CD14-positive monocyte (primary cell): ENCODE results near the gene ADO. TPM values are rescaled to one million over a fixed set of nuclear protein-coding genes. Genes with fewer than 3 reads are reported as not detected.

Source experiments
- DNase-seq, 3 donors: peaks; one replicate each; pipeline ENCODE4 v3.0.0-alpha.2; 2011 to 2022
- H2AFZ ChIP-seq: 2 replicates; pipeline ENCODE4 v1.6.0; 2012; ENCODE audit warnings: mild to moderate bottlenecking, low read depth, low read length, inconsistent platforms; ENCODE audit not compliant: insufficient read depth, poor library complexity, severe bottlenecking
- H3K27ac ChIP-seq, 2 donors: 1 replicate in 1 of 2; 2 replicates in 1 of 2; pipeline ENCODE4 v1.5.1; 2012 to 2013; ENCODE audit warnings: low read length in 2 of 2, control low read depth in 1 of 2, inconsistent platforms in 1 of 2, low read depth in 1 of 2, mild to moderate bottlenecking in 1 of 2
- H3K27me3 ChIP-seq, 2 donors: one replicate each; pipeline versions ENCODE4 v1.6.0 to v1.6.1; 2011 to 2013; ENCODE audit warnings: low read length in 2 of 2; ENCODE audit not compliant: control insufficient read depth in 2 of 2, insufficient read depth in 2 of 2
- H3K36me3 ChIP-seq, 2 donors: replicated peaks in 1 of 2; 1 replicate in 1 of 2; 2 replicates in 1 of 2; pipeline versions ENCODE4 v1.5.1 to v1.6.1; 2012 to 2013; ENCODE audit warnings: low read length in 2 of 2, control low read depth in 1 of 2, inconsistent platforms in 1 of 2, mild to moderate bottlenecking in 1 of 2; ENCODE audit not compliant: insufficient read depth in 2 of 2, control insufficient read depth in 1 of 2
- H3K4me1 ChIP-seq, 2 donors: 1 replicate in 1 of 2; 2 replicates in 1 of 2; pipeline versions ENCODE4 v1.5.1 to v1.6.1; 2012 to 2013; ENCODE audit warnings: low read length in 2 of 2, control low read depth in 1 of 2, inconsistent platforms in 1 of 2, mild to moderate bottlenecking in 1 of 2, moderate library complexity in 1 of 2; ENCODE audit not compliant: insufficient read depth in 2 of 2, control insufficient read depth in 1 of 2
- H3K4me2 ChIP-seq: replicated peaks from 2 replicates; pipeline ENCODE3; 2012; ENCODE audit warnings: low read length, moderate library complexity, mild to moderate bottlenecking; ENCODE audit not compliant: poor library complexity, severe bottlenecking; ENCODE audit errors: extremely low read depth
- H3K4me3 ChIP-seq, 3 experiments: fragments of 200-600 bp in 1 of 3; sonication (generic) in 1 of 3; replicated peaks in 1 of 3; 1 replicate in 2 of 3; 2 replicates in 1 of 3; pipeline ENCODE4 v1.5.1; 2011 to 2013; ENCODE audit warnings: low read length in 3 of 3, mild to moderate bottlenecking in 3 of 3, control low read depth in 2 of 3, low read depth in 2 of 3, inconsistent platforms in 1 of 3, moderate library complexity in 1 of 3
- H3K79me2 ChIP-seq: 2 replicates; pipeline ENCODE4 v1.6.0; 2012; ENCODE audit warnings: mild to moderate bottlenecking, control low read depth, inconsistent platforms, low read length, moderate library complexity; ENCODE audit not compliant: insufficient read depth
- H3K9ac ChIP-seq: 2 replicates; pipeline ENCODE4 v1.6.0; 2017; ENCODE audit warnings: low read length, mild to moderate bottlenecking; ENCODE audit not compliant: insufficient read depth, poor library complexity, severe bottlenecking
- H3K9me3 ChIP-seq, 2 donors: replicated peaks in 1 of 2; 1 replicate in 1 of 2; 2 replicates in 1 of 2; pipeline versions ENCODE4 v1.5.1 to v1.6.1; 2012 to 2013; ENCODE audit warnings: low read length in 2 of 2, control low read depth in 1 of 2; ENCODE audit not compliant: control insufficient read depth in 1 of 2, insufficient read depth in 1 of 2
- H4K20me1 ChIP-seq: 2 replicates; pipeline ENCODE4 v1.6.0; 2012; ENCODE audit warnings: mild to moderate bottlenecking, low read length, control low read depth, moderate library complexity; ENCODE audit not compliant: insufficient read depth
- H3K27ac Mint-ChIP-seq, 7 donors: one replicate each; pipeline ENCODE4 v1.8.0; 2020; ENCODE audit warnings: mild to moderate bottlenecking in 7 of 7, mixed read lengths in 7 of 7, moderate library complexity in 6 of 7, inconsistent platforms in 2 of 7
- H3K27me3 Mint-ChIP-seq, 3 donors: one replicate each; pipeline ENCODE4 v1.8.0; 2021 to 2022; ENCODE audit warnings: low read depth in 3 of 3, mild to moderate bottlenecking in 3 of 3, mixed read lengths in 3 of 3, moderate library complexity in 3 of 3, inconsistent platforms in 1 of 3
- H3K36me3 Mint-ChIP-seq, 2 donors: one replicate each; pipeline ENCODE4 v1.8.0; 2020; ENCODE audit warnings: mixed read lengths in 2 of 2, inconsistent platforms in 1 of 2, mild to moderate bottlenecking in 1 of 2
- H3K4me1 Mint-ChIP-seq: one replicate; pipeline ENCODE4 v1.8.0; 2020; ENCODE audit warnings: mild to moderate bottlenecking, mixed read lengths
- H3K4me3 Mint-ChIP-seq, 2 donors: one replicate each; pipeline ENCODE4 v1.8.0; 2020; ENCODE audit warnings: mild to moderate bottlenecking in 2 of 2, mixed read lengths in 2 of 2, moderate library complexity in 1 of 2
- H3K9me3 Mint-ChIP-seq, 7 donors: one replicate each; pipeline ENCODE4 v1.8.0; 2020 to 2022; ENCODE audit warnings: mixed read lengths in 7 of 7, mild to moderate bottlenecking in 6 of 7, moderate library complexity in 6 of 7, inconsistent platforms in 2 of 7
- CTCF ChIP-seq: fragments of 200-600 bp; IDR thresholded peaks from one replicate; pipeline ENCODE4 v1.8.0; 2022; ENCODE audit warnings: antibody characterized with exemption, mild to moderate bottlenecking
- WGBS: methylation state at CpG from one replicate; pipeline ENCODE4 v1.1.5; 2013; ENCODE audit warnings: missing lambda C conversion rate; ENCODE audit not compliant: insufficient coverage; 5-methylcytosine and 5-hydroxymethylcytosine counted together
- intact Hi-C, 2 donors: fragments of 100-400 bp; cut with micrococcal nuclease; formaldehyde crosslinking; loops; one replicate each; pipeline versions ENCODE4 v1.15.0 to v1.15.1; 2023
- polyA plus RNA-seq, 3 donors: library from polyadenylated mRNA; depleted of rRNA in 1 of 3; unstranded in 2 of 3; stranded (reverse) in 1 of 3; fragments of 300-500 nt in 2 of 3; fragments of >200 nt in 1 of 3; fragmentation: Illumina TruSeq in 2 of 3; gene quantifications; 1 replicate in 2 of 3; 2 replicates in 1 of 3; pipeline ENCODE4 v1.2.3, GENCODE V29; 2012 to 2021

ADO gene
- polyA plus RNA-seq, 3 donors, result 5.7 to 7.0 (median 6.2) TPM

- no peak for TF ChIP-seq CTCF
- Mint-ChIP-seq H3K4me1 (peaks cover 45% of the 10 kb centered on the region), H3K27me3 (peaks cover 27 to 30% (median 28%) of the 10 kb centered on the region in 3 donors), H3K27ac (peak overlapping the region in 1 of 7 donors; percentile 2), H3K9me3 (peaks cover 0 to 18% (median 14%) of the 10 kb centered on the region in 7 donors), H3K36me3 (peaks cover 50 to 52% of the 10 kb centered on the region in 2 donors), H3K4me3 (no peak overlapping the region)
- intact Hi-C loops, result loop anchor here (10.0 kb wide), 2 partner anchors 324 to 344 kb away; partner anchors contain the start of gene NRBF2 (in 1 of the 2)
- peaks cover 5 to 31% of the 10 kb centered on the region in 2 donors for H3K36me3 ChIP-seq
- H2AFZ ChIP-seq, result no peak overlapping the region
- H3K27me3 ChIP-seq, result peaks cover 15 to 27% of the 10 kb centered on the region in 2 donors
- no peak overlapping the region for H3K9ac ChIP-seq
- H3K27ac ChIP-seq, result no peak overlapping the region
- DNase-seq, result no peak
- peaks cover 46% of the 10 kb centered on the region for H3K79me2 ChIP-seq
- no CpG with 5 or more reads among the region's 8 CpGs for WGBS
- peaks cover 24 to 29% of the 10 kb centered on the region in 2 donors for H3K4me1 ChIP-seq
- no peak overlapping the region for H3K4me3 ChIP-seq
- H3K9me3 ChIP-seq, result peaks cover 0 to 7% of the 10 kb centered on the region in 2 donors
- peaks cover 44% of the 10 kb centered on the region for H4K20me1 ChIP-seq
- H3K4me2 ChIP-seq, result no peak overlapping the region
These were observed 5.8 kb downstream of the ADO start for GRCh38 chr10:62810156-62810902.

GRCh38 chr10:62811159-62811875 lies 6.8 kb downstream of the ADO start:
- no peak overlapping the region for H2AFZ ChIP-seq
- H3K79me2 ChIP-seq, result peaks cover 37% of the 10 kb centered on the region
- peaks cover 16 to 34% of the 10 kb centered on the region in 2 donors for H3K27me3 ChIP-seq
- Mint-ChIP-seq H3K9me3 (peaks cover 0 to 27% (median 22%) of the 10 kb centered on the region in 7 donors), H3K4me1 (peaks cover 44% of the 10 kb centered on the region), H3K27ac (peak overlapping the region in 1 of 7 donors; percentile 5), H3K36me3 (peaks cover 54 to 57% of the 10 kb centered on the region in 2 donors), H3K27me3 (peaks cover 35 to 40% (median 37%) of the 10 kb centered on the region in 3 donors), H3K4me3 (no peak overlapping the region)
- H3K27ac ChIP-seq, result no peak overlapping the region
- peaks cover 5 to 31% of the 10 kb centered on the region in 2 donors for H3K36me3 ChIP-seq
- WGBS, result 70% methylated on average over 2 of the region's 10 CpGs
- H3K4me2 ChIP-seq, result no peak overlapping the region
- no peak for TF ChIP-seq CTCF
- no peak overlapping the region for H3K4me3 ChIP-seq
- intact Hi-C loops, result loop anchor here (10.0 kb wide), 2 partner anchors 323 to 343 kb away; partner anchors contain the start of gene NRBF2 (in 1 of the 2)
- no peak overlapping the region for H3K9ac ChIP-seq
- H3K4me1 ChIP-seq, result peaks cover 24 to 28% of the 10 kb centered on the region in 2 donors
- H4K20me1 ChIP-seq, result peaks cover 38% of the 10 kb centered on the region
- H3K9me3 ChIP-seq, result peaks cover 0 to 12% of the 10 kb centered on the region in 2 donors
- no peak for DNase-seq
